Loucy (cell line): Measurements from ENCODE around the gene KLRG1.

Experiments used
- H2AFZ ChIP-seq: fragments of 200-600 bp; sonication (generic); 2 replicates; pipeline ENCODE4 v1.6.0; 2016; ENCODE audit warnings: antibody characterized with exemption, mild to moderate bottlenecking, low read length, moderate library complexity
- H3F3A ChIP-seq: fragments of 200-600 bp; 2 replicates; pipeline ENCODE4 v1.6.0; 2016; ENCODE audit warnings: antibody characterized with exemption, low read depth, mild to moderate bottlenecking
- H3K27me3 ChIP-seq: fragments of 200-600 bp; sonication (generic); 2 replicates; pipeline ENCODE4 v1.6.1; 2014; ENCODE audit warnings: low read length, mild to moderate bottlenecking; ENCODE audit not compliant: insufficient read depth, poor library complexity, severe bottlenecking
- H3K36me3 ChIP-seq: fragments of 200-600 bp; sonication (generic); 2 replicates; pipeline ENCODE4 v1.6.1; 2016; ENCODE audit warnings: low read length; ENCODE audit not compliant: insufficient read depth
- H3K4me1 ChIP-seq: fragments of 200-600 bp; sonication (generic); 2 replicates; pipeline ENCODE4 v1.5.1; 2014; ENCODE audit warnings: low read length, mild to moderate bottlenecking; ENCODE audit not compliant: insufficient read depth, poor library complexity, severe bottlenecking
- H3K4me2 ChIP-seq: fragments of 200-600 bp; sonication (generic); 2 replicates; pipeline ENCODE4 v1.6.0; 2014; ENCODE audit warnings: antibody characterized with exemption, low read length, low read depth, mild to moderate bottlenecking; ENCODE audit not compliant: poor library complexity, severe bottlenecking
- H3K4me3 ChIP-seq: fragments of 200-600 bp; sonication (generic); 2 replicates; pipeline ENCODE4 v1.5.1; 2014; ENCODE audit warnings: low read length, mild to moderate bottlenecking, mixed read lengths; ENCODE audit not compliant: poor library complexity, severe bottlenecking
- H3K79me2 ChIP-seq: fragments of 200-600 bp; sonication (generic); 2 replicates; pipeline ENCODE4 v1.6.1; 2014; ENCODE audit warnings: low read length; ENCODE audit not compliant: insufficient read depth
- H3K9ac ChIP-seq: fragments of 200-600 bp; sonication (generic); 2 replicates; pipeline ENCODE4 v1.6.0; 2014; ENCODE audit warnings: mild to moderate bottlenecking, low read depth, low read length, moderate library complexity; ENCODE audit not compliant: poor library complexity, severe bottlenecking
- H3K9me2 ChIP-seq: fragments of 200-600 bp; sonication (generic); replicated peaks from 2 replicates; pipeline ENCODE4 v1.6.1; 2016; ENCODE audit warnings: low read depth, low read length, mixed read lengths
- H3K9me3 ChIP-seq: fragments of 200-600 bp; sonication (generic); 2 replicates; pipeline ENCODE4 v1.6.1; 2014; ENCODE audit warnings: mild to moderate bottlenecking, antibody characterized with exemption, low read length, low read depth; ENCODE audit not compliant: insufficient read depth
- H4K20me1 ChIP-seq: fragments of 200-600 bp; sonication (generic); 2 replicates; pipeline ENCODE4 v1.6.0; 2014; ENCODE audit warnings: antibody characterized with exemption, low read length, mild to moderate bottlenecking; ENCODE audit not compliant: insufficient read depth, poor library complexity, severe bottlenecking
- EZH2phosphoT487 ChIP-seq: fragments of 200-600 bp; IDR thresholded peaks from 2 replicates; pipeline ENCODE4 v1.6.1; 2018; ENCODE audit warnings: antibody characterized with exemption, mild to moderate bottlenecking, moderate library complexity, borderline replicate concordance
- TF ChIP-seq, protein P1 (sequence below): fragments of 200-600 bp; sonication (generic); conservative IDR thresholded peaks from 2 replicates; pipeline ENCODE4 v1.5.1; 2014; ENCODE audit warnings: mild to moderate bottlenecking, antibody characterized with exemption, low read length

Gene KLRG1

DNA sequence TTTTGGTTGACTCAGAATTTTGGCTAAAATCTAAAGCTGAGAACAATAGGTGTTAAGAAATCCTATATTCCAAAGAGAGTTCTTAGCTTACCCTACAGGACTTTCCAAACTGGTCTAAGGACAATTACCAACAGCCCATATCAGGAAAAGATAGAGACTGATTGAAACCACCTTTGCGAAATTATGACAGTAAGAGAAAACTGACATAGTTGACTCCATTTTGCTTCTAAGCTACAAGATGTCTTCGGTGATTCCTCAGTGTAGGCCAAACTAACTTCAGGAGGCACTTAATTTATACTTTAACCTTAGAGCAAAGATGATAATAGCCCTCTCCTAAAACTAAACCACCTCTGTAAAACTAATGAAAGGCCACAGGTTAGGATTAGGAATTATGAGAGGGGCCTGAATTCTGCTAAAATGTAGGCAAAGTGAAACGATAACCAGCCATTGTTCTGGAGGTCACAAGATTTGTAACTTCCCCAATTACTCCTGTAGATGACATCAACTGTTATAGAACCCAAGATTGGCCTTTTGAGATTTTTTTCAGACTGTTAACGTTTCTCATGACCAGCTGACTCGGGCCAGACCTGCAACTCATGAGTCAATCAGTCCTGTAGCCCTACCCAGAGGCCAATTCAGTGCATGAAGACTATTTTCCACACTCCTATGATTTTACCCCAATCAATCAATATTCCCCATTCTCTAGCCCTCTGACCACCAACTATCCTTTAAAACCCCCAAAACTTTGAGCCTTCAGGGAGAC is 43.0 kb downstream of the KLRG1 start:
- TF ChIP-seq, protein P1, sequence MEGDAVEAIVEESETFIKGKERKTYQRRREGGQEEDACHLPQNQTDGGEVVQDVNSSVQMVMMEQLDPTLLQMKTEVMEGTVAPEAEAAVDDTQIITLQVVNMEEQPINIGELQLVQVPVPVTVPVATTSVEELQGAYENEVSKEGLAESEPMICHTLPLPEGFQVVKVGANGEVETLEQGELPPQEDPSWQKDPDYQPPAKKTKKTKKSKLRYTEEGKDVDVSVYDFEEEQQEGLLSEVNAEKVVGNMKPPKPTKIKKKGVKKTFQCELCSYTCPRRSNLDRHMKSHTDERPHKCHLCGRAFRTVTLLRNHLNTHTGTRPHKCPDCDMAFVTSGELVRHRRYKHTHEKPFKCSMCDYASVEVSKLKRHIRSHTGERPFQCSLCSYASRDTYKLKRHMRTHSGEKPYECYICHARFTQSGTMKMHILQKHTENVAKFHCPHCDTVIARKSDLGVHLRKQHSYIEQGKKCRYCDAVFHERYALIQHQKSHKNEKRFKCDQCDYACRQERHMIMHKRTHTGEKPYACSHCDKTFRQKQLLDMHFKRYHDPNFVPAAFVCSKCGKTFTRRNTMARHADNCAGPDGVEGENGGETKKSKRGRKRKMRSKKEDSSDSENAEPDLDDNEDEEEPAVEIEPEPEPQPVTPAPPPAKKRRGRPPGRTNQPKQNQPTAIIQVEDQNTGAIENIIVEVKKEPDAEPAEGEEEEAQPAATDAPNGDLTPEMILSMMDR: peak; percentile 25
- no peak for TF ChIP-seq EZH2phosphoT487
- Histone ChIP-seq H3K27me3 (no peaks in the 10 kb centered on the region), H3K9me3 (no peaks in the 10 kb centered on the region), H3K36me3 (no peaks in the 10 kb centered on the region), H3K4me3 (no peak overlapping the region), H4K20me1 (no peaks in the 10 kb centered on the region), H3K79me2 (no peaks in the 10 kb centered on the region), H2AFZ (no peak overlapping the region), H3K9me2 (no peaks in the 10 kb centered on the region), H3K4me2 (no peak overlapping the region), H3K9ac (no peak overlapping the region), H3F3A (no peaks in the 10 kb centered on the region), H3K4me1 (peaks cover 10% of the 10 kb centered on the region)

GRCh38 chr12:9033265-9033887 is 44.0 kb downstream of the KLRG1 start:
- Histone ChIP-seq H3K9me3 (no peaks in the 10 kb centered on the region), H4K20me1 (no peaks in the 10 kb centered on the region), H3F3A (no peaks in the 10 kb centered on the region), H3K4me3 (no peak overlapping the region), H3K9me2 (no peaks in the 10 kb centered on the region), H3K4me1 (peaks cover 6% of the 10 kb centered on the region), H3K36me3 (no peaks in the 10 kb centered on the region), H3K27me3 (no peaks in the 10 kb centered on the region), H2AFZ (no peak overlapping the region), H3K79me2 (no peaks in the 10 kb centered on the region), H3K4me2 (no peak overlapping the region), H3K9ac (no peak overlapping the region)
- TF ChIP-seq EZH2phosphoT487: no peak

- Histone ChIP-seq H4K20me1 (no peaks in the 10 kb centered on the region), H3K4me3 (no peak overlapping the region), H3K79me2 (no peaks in the 10 kb centered on the region), H3K27me3 (no peaks in the 10 kb centered on the region), H3K36me3 (no peaks in the 10 kb centered on the region), H3K9me3 (no peaks in the 10 kb centered on the region), H3K4me1 (peaks cover 6% of the 10 kb centered on the region), H3K4me2 (no peak overlapping the region), H3K9ac (no peak overlapping the region), H2AFZ (no peak overlapping the region), H3K9me2 (no peaks in the 10 kb centered on the region), H3F3A (no peaks in the 10 kb centered on the region)
- TF ChIP-seq EZH2phosphoT487: no peak
- TF ChIP-seq, protein P1: no peak
These were observed 44.7 kb downstream of the KLRG1 start for GRCh38 chr12:9034095-9034494.
